DMS114 treated with DMSO at 0.1 percent for 48 hours (cell line): ENCODE measurements around the gene VSIR.

Experiments used
- DNase-seq: peaks from one replicate; lab custom pipeline; 2025; ENCODE audit not compliant: unreplicated experiment; lab: John Stamatoyannopoulos, UW

Gene VSIR

DNA sequence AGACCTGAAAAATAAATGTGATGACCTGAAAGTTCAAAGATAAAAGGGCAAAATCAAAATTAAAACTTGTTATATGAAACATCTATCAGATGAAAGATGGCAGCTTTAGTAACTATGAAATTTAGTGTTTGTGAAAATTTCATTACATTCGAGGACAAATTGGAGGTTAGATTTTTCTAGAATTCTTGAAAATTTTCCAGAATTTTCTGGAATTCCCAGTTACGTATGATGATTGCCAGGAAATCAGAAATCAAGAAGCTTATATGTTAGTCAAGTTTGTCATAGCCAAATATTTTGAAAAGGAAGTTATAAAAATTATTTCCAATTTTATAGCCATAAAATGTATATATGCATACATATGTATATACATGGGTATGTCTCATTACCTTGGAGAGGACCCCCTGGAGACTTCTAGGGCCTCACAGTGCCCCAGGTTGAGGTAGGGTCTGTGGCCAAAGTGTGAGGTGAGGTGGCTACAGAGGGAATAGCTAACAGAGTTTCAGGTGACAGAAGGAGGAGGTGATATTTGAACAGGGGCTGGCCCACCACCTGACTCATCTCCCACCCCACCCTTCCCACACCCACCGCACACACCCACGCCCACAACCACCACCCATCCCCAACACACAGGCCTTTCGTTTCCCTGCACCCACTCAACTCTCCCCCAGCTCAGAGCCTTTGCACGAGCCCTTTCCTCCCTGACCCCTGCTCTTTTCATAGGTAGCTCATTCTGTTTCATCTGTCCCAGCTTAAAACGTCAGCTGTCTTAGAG, 75.2 kb downstream of the VSIR start:
- no peak for DNase-seq
